Erythroblast (primary cell): ENCODE results near the gene NCF1.
"Not testable (repeated sequence)": the region's sequence is repeated elsewhere in the genome, so short reads cannot be mapped to it uniquely, and the experiment has no call there.

Experiments used
- GATA1 ChIP-seq: IDR thresholded peaks from 2 replicates; pipeline ENCODE4 v1.6.1; 2011; ENCODE audit warnings: low read depth, mild to moderate bottlenecking, control low read depth, low read length, moderate library complexity
- POLR2A ChIP-seq: IDR thresholded peaks from 2 replicates; pipeline ENCODE4 v1.6.1; 2011; ENCODE audit warnings: mild to moderate bottlenecking, low read length

DNA sequence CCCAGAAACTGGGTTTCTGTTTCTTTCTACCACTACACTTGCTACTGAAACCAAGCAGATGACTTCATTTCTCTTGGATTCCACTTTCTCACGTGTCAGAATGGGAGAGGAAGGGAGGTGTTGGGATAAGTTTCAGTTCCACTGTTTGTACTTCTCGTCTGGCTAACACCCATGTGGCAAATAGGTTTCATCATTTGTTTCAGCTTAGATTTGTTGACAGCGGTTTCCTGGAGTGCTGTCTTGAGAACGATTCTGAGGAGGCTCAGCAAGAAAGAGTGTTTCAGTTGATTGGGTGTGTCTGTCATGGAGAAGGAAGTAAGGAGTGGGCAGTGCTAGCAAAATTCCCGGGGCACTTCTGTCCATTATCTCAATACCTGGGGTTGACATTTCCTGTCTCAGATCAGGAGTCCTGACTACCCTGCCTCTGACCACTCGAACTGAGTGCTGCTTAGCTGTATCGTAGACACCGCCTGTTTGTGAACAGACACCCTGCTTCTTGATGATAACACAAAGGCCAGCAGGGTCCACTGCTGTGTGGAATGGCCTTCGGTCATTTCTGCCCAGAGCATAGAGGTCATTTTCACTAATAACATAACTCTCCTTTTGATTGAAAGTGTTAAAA, 29.8 kb upstream of the NCF1 start:
- not testable (repeated sequence) for TF ChIP-seq POLR2A, GATA1
